SW480 (cell line): ENCODE data around the gene TENM4.
"Not testable (repeated sequence)": the region's sequence is repeated elsewhere in the genome, so short reads cannot be mapped to it uniquely, and the experiment has no call there.

Source experiments
- DNase-seq: peaks from one replicate; pipeline ENCODE4 v3.0.0-alpha.2; 2016; ENCODE audit warnings: low spot score

Gene TENM4

DNA sequence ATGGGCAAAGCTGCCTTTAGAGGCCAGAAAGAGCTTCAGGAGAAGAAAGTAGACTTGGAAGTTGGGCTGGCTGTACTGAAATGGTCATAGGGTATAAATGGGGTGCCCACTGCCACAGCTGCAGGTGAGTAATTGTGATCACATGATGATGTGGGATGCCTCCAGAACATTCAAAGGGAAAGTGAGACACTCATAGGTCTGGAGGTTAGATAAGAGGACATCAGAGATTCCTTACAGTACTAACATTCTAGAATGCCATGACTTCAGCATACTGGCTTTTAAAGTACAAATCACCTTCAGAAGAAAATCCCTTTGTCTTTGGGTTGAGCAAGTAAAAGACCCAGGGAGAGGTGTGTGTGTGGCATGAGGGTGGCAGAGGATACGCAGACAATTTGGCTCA is 419.2 kb downstream of the TENM4 start:
- no peak for DNase-seq

DNA sequence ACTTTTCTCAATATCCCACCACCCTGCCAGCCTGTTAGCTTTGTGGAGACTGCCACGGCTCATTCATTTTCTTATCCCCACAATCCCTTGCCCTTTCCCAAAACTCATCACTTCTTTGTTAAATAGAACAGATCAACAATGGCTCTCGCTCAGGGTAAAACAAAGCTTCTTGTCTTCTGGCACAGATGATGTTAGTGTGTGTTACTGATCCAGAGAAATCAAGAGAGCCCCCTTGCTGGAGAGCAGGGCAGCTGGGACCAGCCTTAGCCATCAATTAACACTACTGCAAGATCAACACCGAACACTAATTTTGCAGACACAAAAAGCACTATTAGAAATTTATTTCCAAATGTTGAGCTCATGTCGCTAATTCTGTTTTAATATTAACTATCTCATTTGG is 420.9 kb downstream of the TENM4 start:
- DNase-seq, result no peak

DNA sequence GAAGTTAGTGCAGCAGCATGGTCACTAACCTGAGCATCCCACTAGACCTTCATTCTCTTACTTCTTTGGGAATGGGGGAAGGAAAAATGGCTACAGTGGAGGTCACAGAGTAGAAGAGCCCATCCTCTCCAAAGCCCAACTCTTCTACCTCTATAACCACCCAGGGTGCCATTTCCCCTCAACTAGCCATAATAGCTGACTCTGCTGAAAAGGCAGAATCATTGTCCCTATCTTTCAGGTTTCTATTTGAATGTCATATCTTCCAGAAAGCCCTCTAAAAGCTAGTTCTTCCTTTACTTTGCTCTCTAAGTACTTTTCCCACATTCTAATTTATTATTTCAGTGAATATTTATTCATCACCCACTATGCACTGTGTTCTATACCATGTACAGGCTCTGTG is 421.6 kb downstream of the TENM4 start:
- DNase-seq, result no peak

DNA sequence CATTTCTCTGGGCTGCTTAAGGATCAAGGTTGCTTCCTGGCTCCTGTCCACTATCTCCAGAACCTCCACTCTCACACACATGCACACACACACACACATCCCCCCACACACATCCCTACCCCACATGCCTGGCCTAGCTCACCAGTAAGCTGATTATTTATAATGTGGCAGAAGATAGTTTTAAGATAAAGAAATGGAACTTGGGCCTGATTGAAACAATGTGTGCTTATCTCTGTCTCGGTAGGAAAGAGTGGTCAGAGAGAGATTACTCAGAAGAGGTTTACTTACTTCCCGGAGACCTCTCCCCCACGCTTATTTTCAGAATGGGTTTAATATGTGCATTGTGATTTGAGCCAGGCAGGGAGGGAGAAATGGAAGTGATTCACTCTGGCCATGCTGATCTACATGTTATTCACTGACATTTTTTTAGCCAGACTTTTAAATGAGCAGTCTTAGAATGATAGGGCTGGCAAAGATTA is 422.4 kb downstream of the TENM4 start:
- no peak for DNase-seq

DNA sequence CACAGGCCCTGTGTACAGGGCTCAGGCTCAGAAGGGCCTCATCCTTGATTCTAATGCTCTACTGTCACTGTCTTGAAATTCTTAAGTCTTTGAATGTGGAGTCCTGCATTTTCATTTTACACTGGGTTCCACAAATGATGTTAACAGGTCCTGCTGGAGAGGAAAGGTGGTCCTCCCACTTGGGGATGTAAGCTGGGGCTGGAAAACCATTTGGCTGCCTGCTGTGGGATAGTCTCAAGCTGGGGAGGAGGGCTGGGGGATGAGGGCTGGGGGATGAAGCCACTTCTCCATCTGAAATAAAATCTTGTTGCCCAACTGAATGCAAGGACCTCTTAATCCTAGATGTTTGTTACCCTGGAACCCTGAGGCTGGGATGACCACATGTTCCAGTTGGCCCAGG is 423.0 kb downstream of the TENM4 start:
- no peak for DNase-seq

DNA sequence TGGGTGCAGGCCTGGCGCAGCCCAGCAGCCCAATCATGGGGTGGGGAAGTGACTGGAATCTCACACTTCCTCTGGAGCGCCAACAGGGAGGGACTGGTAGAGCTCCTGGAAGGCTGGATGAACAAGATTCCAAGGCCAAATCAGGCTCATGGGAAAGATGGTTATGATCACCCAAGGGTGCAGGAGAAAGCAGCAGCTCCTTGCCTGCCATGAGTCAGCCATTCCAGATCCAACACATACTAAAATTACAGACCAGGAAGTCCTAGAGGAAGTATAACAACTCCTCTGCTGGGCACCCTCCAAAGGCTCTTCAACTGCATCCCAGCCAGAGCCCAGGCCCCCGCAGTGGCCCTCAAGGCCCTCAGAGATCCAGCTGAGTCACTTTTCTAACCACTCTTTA is 427.3 kb downstream of the TENM4 start:
- DNase-seq, result no peak

DNA sequence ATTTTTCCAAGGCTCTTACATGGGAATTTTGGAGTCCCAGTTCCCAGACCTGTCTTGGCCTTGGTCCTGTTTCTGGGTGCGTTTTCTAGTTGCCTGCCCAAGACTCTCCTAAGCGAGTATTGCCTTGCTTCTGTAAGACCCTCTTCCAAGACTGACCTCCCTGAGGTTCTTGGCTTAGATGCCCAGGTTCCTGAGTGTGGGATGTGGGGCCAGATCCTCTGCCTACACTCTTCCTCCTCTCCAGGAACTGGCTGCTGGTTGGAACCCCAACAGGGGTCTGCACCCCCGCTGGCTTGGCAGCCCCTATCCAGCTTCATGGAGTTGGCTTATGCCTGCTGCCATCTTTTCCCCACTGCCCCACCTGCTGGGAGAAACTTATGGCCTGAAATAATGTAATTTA is 429.5 kb downstream of the TENM4 start:
- DNase-seq, result no peak

DNA sequence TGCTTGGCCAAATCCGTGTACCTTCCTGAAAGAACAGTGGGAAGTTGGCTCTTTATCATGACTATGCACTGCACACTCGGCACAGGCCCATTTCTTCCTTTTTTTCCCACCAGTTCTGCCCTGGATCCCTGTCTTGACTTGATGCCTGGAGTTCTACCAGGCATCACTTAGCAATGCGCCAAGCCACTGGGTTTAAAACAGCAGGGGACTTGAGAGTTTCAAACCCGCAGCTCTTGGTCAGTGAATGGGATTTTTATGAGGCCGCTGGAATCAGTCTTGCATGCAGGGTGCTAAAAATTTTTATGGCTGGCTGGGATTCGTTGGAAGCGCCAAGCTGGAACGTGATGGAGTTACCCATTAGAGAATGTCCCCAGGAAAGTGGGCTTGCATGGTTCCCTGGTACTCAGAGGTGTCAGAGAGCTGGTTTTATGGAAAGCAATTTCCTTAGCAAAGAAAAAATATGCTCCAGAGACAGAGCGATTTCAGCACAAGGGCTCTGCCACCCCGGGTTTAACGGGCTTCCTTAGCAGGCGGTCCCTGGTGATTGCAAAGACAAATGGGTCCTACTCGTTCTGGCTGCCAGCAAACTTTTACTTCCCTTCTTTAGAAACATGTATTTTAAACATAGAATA is 432.9 kb downstream of the TENM4 start:
- DNase-seq, result no peak

DNA sequence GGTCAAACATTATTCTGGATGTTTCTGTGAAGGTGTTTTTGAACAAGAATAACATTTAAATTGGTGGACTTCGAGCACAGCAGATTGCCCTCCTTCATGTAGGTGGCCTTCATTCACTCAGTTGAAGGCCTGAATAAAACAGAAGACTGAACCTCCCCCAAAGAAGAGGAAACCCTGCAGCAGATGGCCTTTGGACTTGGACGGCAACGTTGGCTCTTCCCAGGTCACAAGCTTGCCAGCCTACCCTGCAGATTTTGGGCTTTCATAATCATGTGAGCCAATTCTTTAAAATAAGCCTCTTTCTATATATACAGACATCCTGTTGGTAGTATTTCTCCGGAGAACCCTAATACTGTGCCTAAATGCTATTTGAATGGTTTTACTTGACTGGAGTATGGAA is 434.0 kb downstream of the TENM4 start:
- DNase-seq, result no peak

DNA sequence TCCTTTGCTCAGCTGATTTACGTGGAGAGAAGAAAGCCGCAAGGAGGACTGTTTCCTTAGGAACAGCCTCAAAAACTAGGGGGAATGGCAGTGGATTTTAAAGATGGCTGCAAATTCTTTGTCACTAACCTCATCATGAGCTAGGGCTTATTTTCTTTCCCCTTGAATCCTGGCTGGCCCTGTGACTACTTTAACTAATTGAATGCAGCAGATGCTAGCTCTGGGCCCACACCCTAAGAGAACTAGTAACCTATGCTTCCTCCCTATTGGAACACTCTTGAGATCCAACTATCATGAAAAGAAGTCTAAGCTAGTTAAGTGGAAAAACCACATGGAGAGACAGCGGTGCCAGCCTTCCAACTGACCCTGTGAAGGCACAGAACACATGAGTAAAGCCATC is 444.8 kb downstream of the TENM4 start:
- DNase-seq, result no peak

DNA sequence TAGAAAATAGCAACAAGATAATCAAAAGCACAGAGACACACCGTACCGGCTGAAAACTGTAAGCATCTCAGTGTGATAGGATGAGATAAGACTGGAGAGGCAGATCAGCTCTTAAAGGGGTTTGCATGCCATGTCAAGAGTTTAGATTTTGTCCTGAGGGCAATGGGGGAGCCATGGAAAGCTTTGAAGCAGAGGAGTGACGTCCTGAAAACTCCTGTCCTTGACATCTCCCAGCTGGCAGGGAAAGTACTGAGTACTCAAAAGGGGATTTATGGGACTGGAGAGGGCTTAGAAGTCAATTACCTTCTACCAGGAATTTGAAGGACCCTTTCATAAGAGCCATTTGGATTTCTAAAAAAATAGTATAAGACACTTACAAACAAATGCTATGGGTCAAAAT is 445.7 kb downstream of the TENM4 start:
- no peak for DNase-seq

DNA sequence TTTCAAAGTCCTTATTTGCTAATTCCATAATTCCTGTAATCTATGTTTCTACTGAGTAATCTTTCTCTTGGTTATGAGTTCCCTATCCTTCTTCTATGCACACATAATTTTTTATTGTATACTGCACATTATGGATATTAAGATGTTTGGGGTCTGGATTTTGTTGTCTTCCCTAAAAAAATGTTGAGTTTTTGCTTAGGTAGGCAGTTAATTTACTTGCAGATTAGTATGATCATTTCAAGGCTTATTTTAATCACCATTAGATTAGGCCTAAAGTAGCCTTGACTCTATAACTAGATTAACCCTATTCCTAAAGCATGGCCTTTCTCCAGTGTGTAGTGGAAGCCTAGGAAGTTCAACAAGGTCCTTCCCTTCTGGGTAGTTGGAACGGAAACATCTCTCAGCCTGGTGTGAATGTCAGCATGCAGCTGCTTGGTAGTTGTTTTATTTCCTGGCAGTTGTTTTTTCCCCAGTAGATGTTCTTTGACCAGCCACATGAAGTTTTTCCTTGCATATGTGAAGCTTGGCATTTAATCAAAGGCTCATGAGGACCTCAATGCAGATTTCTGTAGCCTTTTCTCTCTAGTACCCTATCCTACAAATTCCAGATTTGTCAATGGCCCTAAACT is 446.9 kb downstream of the TENM4 start:
- no peak for DNase-seq

DNA sequence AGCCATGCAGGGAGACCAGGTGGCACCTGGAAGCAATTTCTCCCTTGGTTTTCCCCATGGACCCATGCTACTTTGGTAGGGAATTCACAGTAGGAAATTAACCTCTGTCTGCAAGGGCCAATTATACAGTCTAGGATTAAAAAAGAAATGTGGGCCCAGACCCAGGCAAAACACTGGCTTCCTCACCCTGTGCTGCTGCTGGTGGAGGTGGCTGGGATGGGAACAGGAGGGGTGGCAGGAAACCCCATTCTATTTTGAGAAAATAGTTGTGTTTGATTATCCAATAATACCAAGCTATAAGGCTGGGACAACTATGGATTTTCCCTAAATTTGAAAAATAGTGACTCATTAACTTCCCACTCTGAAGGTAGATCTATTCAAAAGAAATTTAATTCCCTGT is 449.1 kb downstream of the TENM4 start:
- DNase-seq, result no peak

DNA sequence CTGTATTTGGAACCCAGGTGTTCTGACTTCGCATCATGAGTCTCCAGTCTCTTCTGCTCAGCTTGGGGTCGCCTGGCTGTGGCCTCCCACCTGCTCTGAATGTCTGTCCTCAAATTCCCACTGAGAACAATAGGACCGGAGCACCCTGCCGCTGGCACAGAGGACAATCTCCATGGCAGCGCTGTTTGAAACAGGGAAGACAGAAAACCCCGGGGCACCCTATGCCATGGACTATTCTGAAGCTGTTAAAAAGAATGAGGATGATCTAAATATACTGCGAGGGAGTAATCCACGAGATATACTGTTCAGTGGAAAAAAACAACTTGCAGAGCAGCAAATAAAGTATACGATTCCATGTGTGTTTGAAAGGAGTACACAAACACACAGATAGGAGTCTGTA is 450.6 kb downstream of the TENM4 start:
- no peak for DNase-seq

DNA sequence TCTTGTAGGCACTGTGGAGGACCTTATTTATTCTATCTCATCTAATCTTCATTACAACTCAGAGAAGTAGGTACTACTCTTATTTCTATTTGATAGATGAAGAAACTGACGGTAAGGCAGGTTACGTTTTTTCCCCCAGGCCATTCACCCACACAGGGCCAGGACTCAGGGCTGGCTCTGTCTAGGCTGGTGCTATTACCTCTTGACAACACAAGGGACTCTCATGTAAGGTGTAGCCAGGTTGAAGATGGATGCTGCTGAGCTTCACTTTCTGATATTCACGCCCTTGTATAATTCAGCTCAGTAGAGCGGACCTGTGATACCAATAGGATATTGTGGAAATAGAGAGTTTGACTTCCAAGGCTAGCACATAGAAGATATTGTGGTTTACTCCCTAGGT is 453.1 kb downstream of the TENM4 start:
- no peak for DNase-seq

DNA sequence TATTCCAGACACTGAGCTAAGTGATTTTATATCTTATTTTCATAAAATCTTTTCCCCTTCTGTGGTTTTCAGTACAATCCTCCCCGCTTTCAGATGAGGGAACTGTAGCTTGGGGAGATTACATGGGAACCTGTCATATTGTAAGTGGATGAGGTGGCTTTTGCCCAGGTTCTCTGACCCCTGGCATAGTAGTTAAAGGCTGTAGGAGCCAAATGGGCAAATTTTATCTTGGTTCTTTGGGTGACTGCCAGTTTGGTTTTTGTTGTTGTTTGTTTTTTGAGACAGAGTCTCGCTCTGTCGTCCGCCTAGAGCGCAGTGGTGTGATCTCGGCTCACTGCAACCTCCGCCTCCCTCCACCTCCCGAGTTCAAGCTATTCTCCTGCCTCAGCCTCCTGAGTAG is 454.5 kb downstream of the TENM4 start:
- DNase-seq, result no peak

DNA sequence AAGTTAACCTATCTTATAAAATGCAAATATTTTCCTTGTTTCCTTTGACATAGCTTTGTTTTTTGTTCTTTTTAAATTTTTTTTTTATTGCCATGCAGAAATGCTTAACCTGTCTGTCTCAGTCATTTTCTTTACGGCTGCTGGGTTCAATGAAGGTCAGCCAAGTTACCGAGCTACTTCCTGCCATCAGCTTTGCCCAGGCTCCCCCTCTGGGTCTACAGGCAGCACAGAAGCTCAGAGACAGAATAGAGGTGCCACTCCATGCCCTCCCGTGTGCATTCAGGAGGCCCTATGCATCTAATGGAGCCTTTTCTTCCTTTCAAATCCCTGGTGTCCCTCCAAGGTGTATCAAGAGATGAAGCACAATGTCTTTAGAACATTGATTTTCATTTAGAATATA is 455.2 kb downstream of the TENM4 start:
- no peak for DNase-seq

DNA sequence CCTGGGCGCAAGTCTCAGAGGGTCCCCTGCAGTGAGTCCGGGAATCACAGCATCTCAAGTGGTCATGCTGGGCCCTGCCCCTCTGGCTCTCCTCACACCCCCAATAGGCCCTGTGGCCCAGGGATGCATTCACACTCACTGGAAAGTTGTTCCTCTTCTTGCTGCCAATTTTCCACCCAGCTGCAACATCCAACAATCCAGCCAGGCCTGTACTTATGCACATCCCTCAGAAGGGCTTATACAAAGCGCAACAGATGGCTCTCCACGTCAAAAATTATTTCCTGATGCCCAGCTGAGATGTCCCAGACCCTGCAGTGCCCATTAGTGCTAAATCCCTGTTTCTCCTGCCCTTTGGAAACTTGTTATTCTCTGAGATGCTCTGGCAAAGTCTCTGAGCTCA is 458.4 kb downstream of the TENM4 start:
- no peak for DNase-seq

DNA sequence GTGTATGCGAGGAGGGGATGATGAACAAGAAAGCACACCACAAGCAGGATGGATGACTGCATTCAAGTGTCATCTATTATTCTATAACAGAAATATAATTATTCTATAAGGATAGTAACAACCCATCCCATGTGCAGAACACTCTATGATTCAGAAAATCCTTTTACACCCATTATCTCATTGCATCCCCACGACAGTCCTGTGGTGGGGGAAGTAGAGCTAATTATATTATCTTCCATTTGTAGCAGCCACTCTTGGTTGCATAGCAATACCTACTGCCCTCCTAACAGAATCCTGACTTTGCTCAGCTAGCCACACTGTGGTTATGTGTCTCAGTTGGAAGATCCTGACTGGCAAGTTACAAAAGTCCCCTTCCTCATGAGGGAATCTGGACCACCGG is 459.7 kb downstream of the TENM4 start:
- no peak for DNase-seq

DNA sequence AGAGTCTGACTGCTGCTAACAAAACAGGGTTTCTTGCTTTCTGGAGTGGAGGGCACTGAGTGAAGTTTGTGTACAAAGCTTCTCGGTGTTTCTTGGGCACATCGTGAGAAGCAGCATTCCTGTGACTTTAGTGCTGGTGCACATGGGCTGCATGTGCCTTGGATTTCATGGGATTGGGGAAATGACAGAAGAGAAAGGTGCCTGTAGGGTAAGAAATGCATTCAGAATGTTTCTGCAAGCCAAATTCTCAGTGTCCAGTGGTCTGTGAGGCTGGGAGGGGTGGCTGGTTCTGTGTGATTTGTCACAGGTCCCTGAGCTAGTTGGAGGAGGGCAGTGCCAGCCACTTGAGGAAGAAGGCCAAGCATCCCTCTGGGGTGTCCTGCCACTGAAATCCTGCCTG is 462.0 kb downstream of the TENM4 start:
- no peak for DNase-seq

DNA sequence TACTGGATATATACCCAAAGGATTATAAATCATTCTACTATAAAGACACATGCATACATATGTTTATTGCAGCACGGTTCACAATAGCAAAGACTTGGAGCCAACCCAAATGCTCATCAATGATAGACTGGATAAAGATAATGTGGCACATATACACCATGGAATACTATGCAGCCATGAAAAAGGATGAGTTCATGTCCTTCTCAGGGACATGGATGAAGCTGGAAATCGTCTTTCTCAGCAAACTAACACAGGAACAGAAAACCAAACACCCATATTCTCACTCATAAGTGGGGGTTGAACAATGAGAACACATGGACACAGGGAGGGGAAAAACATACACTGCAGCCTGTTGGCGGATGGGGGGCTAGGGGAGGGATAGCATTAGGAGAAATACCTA is 463.0 kb downstream of the TENM4 start:
- not testable (repeated sequence) for DNase-seq

DNA sequence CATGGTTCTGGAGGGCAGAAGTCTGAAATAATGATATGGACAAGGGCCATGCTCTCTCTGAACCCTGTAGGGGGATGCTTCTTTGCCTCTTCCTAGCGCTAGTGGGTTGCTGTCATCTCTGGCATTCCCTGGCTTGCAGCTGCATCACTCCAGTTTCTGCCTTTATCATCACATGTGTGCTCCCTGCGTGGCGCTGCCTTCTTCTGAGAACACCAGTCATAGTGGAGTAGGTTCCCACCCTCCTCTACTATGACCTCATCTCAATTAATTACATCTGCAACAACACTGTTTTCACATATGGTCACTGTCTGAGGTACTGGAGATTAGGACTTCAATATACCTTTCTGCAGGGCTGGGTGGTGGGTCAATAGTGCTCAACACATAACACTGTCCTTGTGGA is 463.8 kb downstream of the TENM4 start:
- DNase-seq, result no peak

DNA sequence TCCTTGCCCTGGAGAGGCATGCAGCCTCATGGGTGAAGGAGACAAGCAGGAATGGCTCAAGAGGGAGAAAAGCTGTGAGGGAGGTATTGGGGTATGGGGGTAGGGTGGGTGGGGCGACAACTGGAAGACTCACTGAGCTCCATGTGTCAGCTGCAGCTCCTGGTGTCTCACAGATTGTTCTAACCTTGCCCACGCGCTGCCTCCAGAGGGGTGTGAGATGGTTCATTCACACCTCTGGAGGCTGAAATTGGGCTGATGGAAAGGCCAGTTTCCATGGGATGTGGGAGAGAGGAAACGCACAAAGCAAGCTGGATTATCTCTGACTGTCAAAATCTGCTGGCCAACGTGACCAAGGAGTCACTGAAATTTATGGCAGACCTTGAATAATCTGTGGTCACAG is 465.7 kb downstream of the TENM4 start:
- DNase-seq, result no peak

DNA sequence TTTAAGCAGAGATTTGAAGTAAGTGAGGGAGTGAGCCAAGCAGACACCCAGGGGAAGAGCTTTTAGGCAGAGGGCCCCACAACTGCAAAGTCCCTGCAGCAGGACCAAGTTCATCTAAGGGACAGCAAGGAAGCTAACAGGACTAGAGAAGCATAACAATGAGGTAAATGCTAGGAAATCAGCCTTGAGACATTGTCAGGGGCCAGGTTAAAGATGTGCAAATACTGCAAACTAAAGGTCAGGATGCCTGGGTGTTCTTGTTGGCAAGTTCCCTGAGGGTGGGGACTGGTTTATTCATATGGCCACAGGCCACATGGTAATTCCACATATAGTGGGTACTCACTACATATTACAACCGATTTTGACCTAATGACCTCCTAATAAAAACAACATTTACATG is 467.0 kb downstream of the TENM4 start:
- no peak for DNase-seq
